GM12878 (cell line): ENCODE data around the gene KCNA2. TPM values are rescaled to one million over a fixed set of nuclear protein-coding genes. Genes with fewer than 3 reads are reported as not detected.

Source experiments
- ATAC-seq: fragments of 200-7000 bp; cut with Tn5 transposase; 3 replicates; pipeline ENCODE4 v1.9.1; 2020; ENCODE audit warnings: mild to moderate bottlenecking, moderate library complexity
- BruUV-seq: library from RNA; stranded (reverse); fragments of 400-500 nt; replicated peaks from 2 replicates; lab custom pipeline; 2021; lab: Mats Ljungman, UMichigan
- CTCF ChIA-PET: fragments of 300-600 bp; sonication (Branson Sonifier 250); formaldehyde crosslinking; extraction: SDS; loops from one replicate; lab custom pipeline; 2021; ENCODE audit warnings: inconsistent platforms; lab: Yijun Ruan, JAX
- POLR2A ChIA-PET: fragments of 350-600 bp; formaldehyde crosslinking; extraction: SDS; loops from one replicate; lab custom pipeline; 2021; ENCODE audit warnings: inconsistent platforms; lab: Charles Lee
- RAD21 ChIA-PET: fragments of 300-600 bp; sonication (Branson Sonifier 250); formaldehyde crosslinking; loops from one replicate; lab custom pipeline; 2023; ENCODE audit warnings: antibody characterized with exemption; ENCODE audit not compliant: unreplicated experiment; lab: Charles Lee
- SMC1A ChIA-PET: fragments of 300-600 bp; sonication (Branson Sonifier 250); formaldehyde crosslinking; loops from one replicate; lab custom pipeline; 2023; ENCODE audit not compliant: unreplicated experiment, uncharacterized antibody; lab: Charles Lee
- DNase-seq: peaks from one replicate; pipeline ENCODE4 v3.0.0-alpha.2; 2011; ENCODE audit warnings: low read depth, low spot score
- FAIRE-seq: peaks from 3 replicates; lab custom pipeline; 2011; peaks lifted over from hg19 to GRCh38; lab: Jason Lieb, UNC
- H2AFZ ChIP-seq: 2 replicates; pipeline ENCODE4 v1.6.0; 2011; ENCODE audit warnings: low read depth, low read length, control low read depth; ENCODE audit not compliant: control insufficient read depth
- H3K27ac ChIP-seq: 2 replicates; pipeline ENCODE4 v1.5.1; 2011; ENCODE audit warnings: control low read depth; ENCODE audit not compliant: control insufficient read depth, insufficient read depth
- H3K27me3 ChIP-seq, 2 experiments: replicated peaks in 1 of 2; 2 replicates each; pipeline versions ENCODE4 v1.6.0 to v1.6.1; 2011; ENCODE audit warnings: low read length in 1 of 2; ENCODE audit not compliant: control insufficient read depth in 2 of 2, insufficient read depth in 2 of 2
- H3K36me3 ChIP-seq, 2 experiments: 2 replicates each; pipeline ENCODE4 v1.5.1; 2011; ENCODE audit warnings: low read length in 1 of 2; ENCODE audit not compliant: control insufficient read depth in 2 of 2, insufficient read depth in 2 of 2
- H3K4me1 ChIP-seq: 2 replicates; pipeline ENCODE4 v1.6.1; 2011; ENCODE audit warnings: mild to moderate bottlenecking, low read length, moderate library complexity, mixed read lengths; ENCODE audit not compliant: control insufficient read depth, insufficient read depth
- H3K4me2 ChIP-seq: 2 replicates; pipeline ENCODE4 v1.6.0; 2011; ENCODE audit warnings: control low read depth; ENCODE audit not compliant: control insufficient read depth, insufficient read depth
- H3K4me3 ChIP-seq: fragments of 200-600 bp; sonication (generic); 2 replicates; pipeline ENCODE4 v1.5.1; 2016
- H3K79me2 ChIP-seq: 2 replicates; pipeline ENCODE4 v1.6.0; 2011; ENCODE audit warnings: low read length; ENCODE audit not compliant: control insufficient read depth, insufficient read depth
- H3K9ac ChIP-seq: 2 replicates; pipeline ENCODE4 v1.8.0; 2011; ENCODE audit warnings: low read length, control low read depth, mixed read lengths; ENCODE audit not compliant: control insufficient read depth, insufficient read depth
- H3K9me3 ChIP-seq: replicated peaks from 3 replicates; pipeline ENCODE4 v1.5.1; 2011; ENCODE audit warnings: mild to moderate bottlenecking, low read length; ENCODE audit not compliant: control insufficient read depth, insufficient read depth
- H4K20me1 ChIP-seq: 2 replicates; pipeline ENCODE4 v1.6.0; 2011; ENCODE audit not compliant: control insufficient read depth, insufficient read depth
- EZH2 ChIP-seq: IDR thresholded peaks from 2 replicates; pipeline ENCODE4 v1.6.1; 2012; ENCODE audit warnings: low read depth, mild to moderate bottlenecking, control low read depth, inconsistent platforms, low read length, borderline replicate concordance; ENCODE audit not compliant: control insufficient read depth
- HDAC2 ChIP-seq: fragments of 200-600 bp; sonication (generic); IDR thresholded peaks from 2 replicates; pipeline ENCODE4 v1.6.1; 2017
- IKZF2 ChIP-seq, 2 experiments: fragments of 450-650 bp; IDR thresholded peaks; 2 replicates each; pipeline ENCODE4 v1.6.1; 2017; ENCODE audit warnings: mild to moderate bottlenecking in 2 of 2, moderate library complexity in 2 of 2
- MXI1 ChIP-seq: fragments of 150-350 bp; IDR thresholded peaks from 2 replicates; pipeline ENCODE4 v1.6.1; 2011; ENCODE audit warnings: low read depth, mild to moderate bottlenecking, inconsistent platforms, low read length, improper control_type of control experiment
- MYC ChIP-seq: IDR thresholded peaks from 2 replicates; pipeline ENCODE4 v1.6.1; 2011; ENCODE audit warnings: mild to moderate bottlenecking, low read length, moderate library complexity, inconsistent platforms; ENCODE audit not compliant: insufficient read depth, insufficient replicate concordance, insufficient read length, severe bottlenecking
- NRF1 ChIP-seq: conservative IDR thresholded peaks from 2 replicates; pipeline ENCODE4 v1.6.1; 2011; ENCODE audit warnings: mild to moderate bottlenecking, low read depth, low read length, improper control_type of control experiment
- RAD51 ChIP-seq: fragments of 450-650 bp; IDR thresholded peaks from 2 replicates; pipeline ENCODE4 v1.6.1; 2016; ENCODE audit warnings: moderate library complexity, mild to moderate bottlenecking, inconsistent platforms
- RELA ChIP-seq: fragments of 450-650 bp; IDR thresholded peaks from 2 replicates; pipeline ENCODE4 v1.8.0; 2014; ENCODE audit warnings: borderline replicate concordance; ENCODE audit not compliant: partially characterized antibody
- ZNF217 ChIP-seq: fragments of 450-650 bp; IDR thresholded peaks from 2 replicates; pipeline ENCODE4 v1.6.1; 2017; ENCODE audit warnings: antibody characterized with exemption, mild to moderate bottlenecking
- ZNF384 ChIP-seq: IDR thresholded peaks from 2 replicates; pipeline ENCODE4 v1.6.1; 2012; ENCODE audit warnings: low read depth, mild to moderate bottlenecking, low read length, improper control_type of control experiment, borderline replicate concordance
- WGBS: methylation state at CpG from one replicate; pipeline ENCODE4 v1.1.6; 2016; ENCODE audit warnings: low lambda C conversion rate; ENCODE audit not compliant: insufficient replicate concordance, insufficient coverage; ENCODE audit errors: missing lambda C conversion rate; 5-methylcytosine and 5-hydroxymethylcytosine counted together
- in situ Hi-C: fragments of 300-500 bp; cut with MboI; formaldehyde crosslinking; loops from 9 replicates; pipeline ENCODE4 v1.14.3; 2018; ENCODE audit warnings: mixed read lengths
- intact Hi-C: fragments of 100-400 bp; cut with micrococcal nuclease; formaldehyde crosslinking; loops from one replicate; pipeline ENCODE4 v1.14.2; 2022; ENCODE audit not compliant: unreplicated experiment
- polyA plus RNA-seq, 11 experiments: library from polyadenylated mRNA; depleted of rRNA in 4 of 11; unstranded in 6 of 11; stranded (reverse) in 5 of 11; fragments of >200 nt; fragmentation: Nextera tagmentation in 4 of 11; fragmentation: Illumina TruSeq in 1 of 11; extraction: Ambion mirVana in 4 of 11; extraction: Trizol in 1 of 11; gene quantifications; 1 replicate in 1 of 11; 2 replicates in 10 of 11; pipeline versions ENCODE4 v1.2.1 to v1.2.3, GENCODE V29; 2011 to 2016; ENCODE audit warnings: inconsistent platforms in 2 of 11, missing spikeins in 2 of 11, low read depth in 1 of 11
- total RNA-seq, 4 experiments: library from RNA; depleted of rRNA in 3 of 4; stranded (reverse); fragments of >200 nt in 3 of 4; fragmentation: Illumina TruSeq in 1 of 4; extraction: Trizol in 1 of 4; gene quantifications; 2 replicates each; pipeline versions ENCODE4 v1.2.1 to v1.2.3, GENCODE V29; 2013 to 2021
- TF ChIP-seq, protein P1 (sequence below): fragments of 150-350 bp; IDR thresholded peaks from 2 replicates; pipeline ENCODE4 v1.6.1; 2016; ENCODE audit warnings: low read depth, low read length
- TF ChIP-seq, protein P2 (sequence below): IDR thresholded peaks from 2 replicates; pipeline ENCODE4 v1.6.1; 2012; ENCODE audit warnings: mild to moderate bottlenecking, low read depth, low read length
- TF ChIP-seq, protein P3 (sequence below): fragments of 450-650 bp; IDR thresholded peaks from 2 replicates; pipeline ENCODE4 v1.6.1; 2017; ENCODE audit warnings: low read depth, mild to moderate bottlenecking, moderate library complexity
- TF ChIP-seq, protein P4 (sequence below): IDR thresholded peaks from 2 replicates; pipeline ENCODE4 v1.6.1; 2011; ENCODE audit warnings: borderline replicate concordance, low read depth, mild to moderate bottlenecking, moderate library complexity, low read length; ENCODE audit not compliant: insufficient read depth, poor library complexity, severe bottlenecking

Gene KCNA2
- total and polyA plus RNA-seq, 10 of the 15 experiments (the other 5 are each of a cell fraction or from before 2014, with no cell fraction given) = 0.02 to 0.56 (median 0.10) TPM; not detected in 2

DNA sequence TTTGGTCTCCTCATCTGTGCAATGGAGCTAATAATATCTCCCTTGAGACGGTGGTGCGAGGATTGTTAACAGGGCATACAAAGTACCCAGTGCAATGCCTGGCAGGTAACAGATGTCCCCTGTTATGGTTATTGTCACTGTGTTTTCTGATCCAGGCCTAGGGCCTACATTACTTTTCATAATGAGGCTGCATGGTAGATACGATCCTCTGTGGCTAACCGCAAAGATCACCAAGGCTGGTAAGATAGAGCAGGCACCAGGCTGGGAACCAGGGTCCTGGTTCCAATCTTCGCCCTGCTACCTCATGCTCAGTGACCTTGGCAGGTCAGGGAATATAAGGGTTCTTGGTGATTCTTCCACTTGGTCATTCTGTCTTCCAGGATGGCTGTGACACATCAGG lies 22.7 kb downstream of the KCNA2 start:
- ChIA-PET POLR2A (no interaction called here), RAD21 (no interaction called here), SMC1A (no interaction called here), CTCF (interaction anchor here (1.5 kb wide), 1 partner anchor 38 kb away, joined by 3 read pairs; no protein-coding TSS in a partner anchor)
- H3K27ac ChIP-seq = no peak overlapping the region
- H3K4me1 ChIP-seq = no peaks in the 10 kb centered on the region
- no peak overlapping the region for H3K4me2 ChIP-seq
- no peak overlapping the region for H3K9ac ChIP-seq
- H3K79me2 ChIP-seq = no peaks in the 10 kb centered on the region
- intact Hi-C loops (no loop called here), in situ Hi-C loops (no loop called here)
- no peak overlapping the region for H3K4me3 ChIP-seq
- no peaks in the 10 kb centered on the region for H3K36me3 ChIP-seq
- no peaks in the 10 kb centered on the region for H4K20me1 ChIP-seq
- H2AFZ ChIP-seq = no peak overlapping the region
- no TSS peak for BruUV-seq
- peaks cover 3% of the 10 kb centered on the region in 2 experiments; a peak in 3 of 4 replicates for H3K27me3 ChIP-seq
- DNase-seq = no peak
- no peak for FAIRE-seq
- WGBS = 57% methylated on average over 5 of the region's 5 CpGs
- H3K9me3 ChIP-seq = no peaks in the 10 kb centered on the region
- ATAC-seq = no peak
- no peak for TF ChIP-seq RELA
- TF ChIP-seq, protein P1, sequence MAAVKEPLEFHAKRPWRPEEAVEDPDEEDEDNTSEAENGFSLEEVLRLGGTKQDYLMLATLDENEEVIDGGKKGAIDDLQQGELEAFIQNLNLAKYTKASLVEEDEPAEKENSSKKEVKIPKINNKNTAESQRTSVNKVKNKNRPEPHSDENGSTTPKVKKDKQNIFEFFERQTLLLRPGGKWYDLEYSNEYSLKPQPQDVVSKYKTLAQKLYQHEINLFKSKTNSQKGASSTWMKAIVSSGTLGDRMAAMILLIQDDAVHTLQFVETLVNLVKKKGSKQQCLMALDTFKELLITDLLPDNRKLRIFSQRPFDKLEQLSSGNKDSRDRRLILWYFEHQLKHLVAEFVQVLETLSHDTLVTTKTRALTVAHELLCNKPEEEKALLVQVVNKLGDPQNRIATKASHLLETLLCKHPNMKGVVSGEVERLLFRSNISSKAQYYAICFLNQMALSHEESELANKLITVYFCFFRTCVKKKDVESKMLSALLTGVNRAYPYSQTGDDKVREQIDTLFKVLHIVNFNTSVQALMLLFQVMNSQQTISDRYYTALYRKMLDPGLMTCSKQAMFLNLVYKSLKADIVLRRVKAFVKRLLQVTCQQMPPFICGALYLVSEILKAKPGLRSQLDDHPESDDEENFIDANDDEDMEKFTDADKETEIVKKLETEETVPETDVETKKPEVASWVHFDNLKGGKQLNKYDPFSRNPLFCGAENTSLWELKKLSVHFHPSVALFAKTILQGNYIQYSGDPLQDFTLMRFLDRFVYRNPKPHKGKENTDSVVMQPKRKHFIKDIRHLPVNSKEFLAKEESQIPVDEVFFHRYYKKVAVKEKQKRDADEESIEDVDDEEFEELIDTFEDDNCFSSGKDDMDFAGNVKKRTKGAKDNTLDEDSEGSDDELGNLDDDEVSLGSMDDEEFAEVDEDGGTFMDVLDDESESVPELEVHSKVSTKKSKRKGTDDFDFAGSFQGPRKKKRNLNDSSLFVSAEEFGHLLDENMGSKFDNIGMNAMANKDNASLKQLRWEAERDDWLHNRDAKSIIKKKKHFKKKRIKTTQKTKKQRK = no peak
- TF ChIP-seq HDAC2 = no peak
- TF ChIP-seq MXI1 = no peak
- no peak for TF ChIP-seq ZNF384
- TF ChIP-seq MYC = no peak
- TF ChIP-seq, protein P2, sequence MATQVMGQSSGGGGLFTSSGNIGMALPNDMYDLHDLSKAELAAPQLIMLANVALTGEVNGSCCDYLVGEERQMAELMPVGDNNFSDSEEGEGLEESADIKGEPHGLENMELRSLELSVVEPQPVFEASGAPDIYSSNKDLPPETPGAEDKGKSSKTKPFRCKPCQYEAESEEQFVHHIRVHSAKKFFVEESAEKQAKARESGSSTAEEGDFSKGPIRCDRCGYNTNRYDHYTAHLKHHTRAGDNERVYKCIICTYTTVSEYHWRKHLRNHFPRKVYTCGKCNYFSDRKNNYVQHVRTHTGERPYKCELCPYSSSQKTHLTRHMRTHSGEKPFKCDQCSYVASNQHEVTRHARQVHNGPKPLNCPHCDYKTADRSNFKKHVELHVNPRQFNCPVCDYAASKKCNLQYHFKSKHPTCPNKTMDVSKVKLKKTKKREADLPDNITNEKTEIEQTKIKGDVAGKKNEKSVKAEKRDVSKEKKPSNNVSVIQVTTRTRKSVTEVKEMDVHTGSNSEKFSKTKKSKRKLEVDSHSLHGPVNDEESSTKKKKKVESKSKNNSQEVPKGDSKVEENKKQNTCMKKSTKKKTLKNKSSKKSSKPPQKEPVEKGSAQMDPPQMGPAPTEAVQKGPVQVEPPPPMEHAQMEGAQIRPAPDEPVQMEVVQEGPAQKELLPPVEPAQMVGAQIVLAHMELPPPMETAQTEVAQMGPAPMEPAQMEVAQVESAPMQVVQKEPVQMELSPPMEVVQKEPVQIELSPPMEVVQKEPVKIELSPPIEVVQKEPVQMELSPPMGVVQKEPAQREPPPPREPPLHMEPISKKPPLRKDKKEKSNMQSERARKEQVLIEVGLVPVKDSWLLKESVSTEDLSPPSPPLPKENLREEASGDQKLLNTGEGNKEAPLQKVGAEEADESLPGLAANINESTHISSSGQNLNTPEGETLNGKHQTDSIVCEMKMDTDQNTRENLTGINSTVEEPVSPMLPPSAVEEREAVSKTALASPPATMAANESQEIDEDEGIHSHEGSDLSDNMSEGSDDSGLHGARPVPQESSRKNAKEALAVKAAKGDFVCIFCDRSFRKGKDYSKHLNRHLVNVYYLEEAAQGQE = no peak
- TF ChIP-seq EZH2 = no peak
- TF ChIP-seq IKZF2 (IDR thresholded peaks at IDR 0.05) = no peak
- TF ChIP-seq, protein P3, sequence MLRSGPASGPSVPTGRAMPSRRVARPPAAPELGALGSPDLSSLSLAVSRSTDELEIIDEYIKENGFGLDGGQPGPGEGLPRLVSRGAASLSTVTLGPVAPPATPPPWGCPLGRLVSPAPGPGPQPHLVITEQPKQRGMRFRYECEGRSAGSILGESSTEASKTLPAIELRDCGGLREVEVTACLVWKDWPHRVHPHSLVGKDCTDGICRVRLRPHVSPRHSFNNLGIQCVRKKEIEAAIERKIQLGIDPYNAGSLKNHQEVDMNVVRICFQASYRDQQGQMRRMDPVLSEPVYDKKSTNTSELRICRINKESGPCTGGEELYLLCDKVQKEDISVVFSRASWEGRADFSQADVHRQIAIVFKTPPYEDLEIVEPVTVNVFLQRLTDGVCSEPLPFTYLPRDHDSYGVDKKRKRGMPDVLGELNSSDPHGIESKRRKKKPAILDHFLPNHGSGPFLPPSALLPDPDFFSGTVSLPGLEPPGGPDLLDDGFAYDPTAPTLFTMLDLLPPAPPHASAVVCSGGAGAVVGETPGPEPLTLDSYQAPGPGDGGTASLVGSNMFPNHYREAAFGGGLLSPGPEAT = no peak
- no peak for TF ChIP-seq NRF1
- TF ChIP-seq, protein P4, sequence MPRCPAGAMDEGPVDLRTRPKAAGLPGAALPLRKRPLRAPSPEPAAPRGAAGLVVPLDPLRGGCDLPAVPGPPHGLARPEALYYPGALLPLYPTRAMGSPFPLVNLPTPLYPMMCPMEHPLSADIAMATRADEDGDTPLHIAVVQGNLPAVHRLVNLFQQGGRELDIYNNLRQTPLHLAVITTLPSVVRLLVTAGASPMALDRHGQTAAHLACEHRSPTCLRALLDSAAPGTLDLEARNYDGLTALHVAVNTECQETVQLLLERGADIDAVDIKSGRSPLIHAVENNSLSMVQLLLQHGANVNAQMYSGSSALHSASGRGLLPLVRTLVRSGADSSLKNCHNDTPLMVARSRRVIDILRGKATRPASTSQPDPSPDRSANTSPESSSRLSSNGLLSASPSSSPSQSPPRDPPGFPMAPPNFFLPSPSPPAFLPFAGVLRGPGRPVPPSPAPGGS = no peak
- no peak for TF ChIP-seq RAD51
- no peak for TF ChIP-seq ZNF217
